GM10847 (cell line): ENCODE data around the gene TMOD3.
A peak's percentile ranks its signal among the peaks of the same experiment; 100 is the strongest.

ENCODE experiments used
- POLR2A ChIP-seq: IDR thresholded peaks from 2 replicates; pipeline ENCODE4 v1.6.1; 2011; ENCODE audit not compliant: insufficient read length; ENCODE audit errors: extremely low read depth

Gene TMOD3

GRCh38 chr15:51829376-51830275 is at the start of gene TMOD3:
Gene TMOD3, plus strand, starts transcription at chr15:51829653. Its CDS starts 33,232 bp downstream, at chr15:51862885.
- TF ChIP-seq POLR2A, result peak; percentile 85

GRCh38 chr15:51780636-51781035 is 48.8 kb upstream of the TMOD3 start:
- no peak for TF ChIP-seq POLR2A

GRCh38 chr15:51781506-51781905 is 47.9 kb upstream of the TMOD3 start:
- TF ChIP-seq POLR2A, result no peak

GRCh38 chr15:51782357-51782896 is 47.0 kb upstream of the TMOD3 start:
- TF ChIP-seq POLR2A, result no peak

- TF ChIP-seq POLR2A, result no peak
These were observed 45.5 kb upstream of the TMOD3 start for GRCh38 chr15:51783967-51784366.

- TF ChIP-seq POLR2A, result no peak
These were observed 35.7 kb upstream of the TMOD3 start for GRCh38 chr15:51793521-51794305.

GRCh38 chr15:51796847-51797401 is 32.5 kb upstream of the TMOD3 start:
- TF ChIP-seq POLR2A, result no peak

GRCh38 chr15:51798281-51798680 is 31.2 kb upstream of the TMOD3 start:
- no peak for TF ChIP-seq POLR2A

GRCh38 chr15:51799282-51800252 is 29.9 kb upstream of the TMOD3 start:
- no peak for TF ChIP-seq POLR2A

GRCh38 chr15:51801391-51801835 is 28.0 kb upstream of the TMOD3 start:
- TF ChIP-seq POLR2A, result no peak

GRCh38 chr15:51802593-51802992 is 26.9 kb upstream of the TMOD3 start:
- TF ChIP-seq POLR2A, result no peak

- no peak for TF ChIP-seq POLR2A
These were observed 25.5 kb upstream of the TMOD3 start for GRCh38 chr15:51803965-51804364.

GRCh38 chr15:51806123-51806522 is 23.3 kb upstream of the TMOD3 start:
- no peak for TF ChIP-seq POLR2A

GRCh38 chr15:51809457-51809856 is 20.0 kb upstream of the TMOD3 start:
- no peak for TF ChIP-seq POLR2A
